HG03521 (cell line): ENCODE results near the gene SCAP.
"Not testable (repeated sequence)": the region's sequence is repeated elsewhere in the genome, so short reads cannot be mapped to it uniquely, and the experiment has no call there.

ENCODE experiments used
- ATAC-seq: cut with Tn5 transposase; IDR thresholded peaks from one replicate; pipeline ENCODE4 v1.9.1; 2021; ENCODE audit warnings: mild to moderate bottlenecking, moderate library complexity; ENCODE audit not compliant: unreplicated experiment

SCAP gene

DNA sequence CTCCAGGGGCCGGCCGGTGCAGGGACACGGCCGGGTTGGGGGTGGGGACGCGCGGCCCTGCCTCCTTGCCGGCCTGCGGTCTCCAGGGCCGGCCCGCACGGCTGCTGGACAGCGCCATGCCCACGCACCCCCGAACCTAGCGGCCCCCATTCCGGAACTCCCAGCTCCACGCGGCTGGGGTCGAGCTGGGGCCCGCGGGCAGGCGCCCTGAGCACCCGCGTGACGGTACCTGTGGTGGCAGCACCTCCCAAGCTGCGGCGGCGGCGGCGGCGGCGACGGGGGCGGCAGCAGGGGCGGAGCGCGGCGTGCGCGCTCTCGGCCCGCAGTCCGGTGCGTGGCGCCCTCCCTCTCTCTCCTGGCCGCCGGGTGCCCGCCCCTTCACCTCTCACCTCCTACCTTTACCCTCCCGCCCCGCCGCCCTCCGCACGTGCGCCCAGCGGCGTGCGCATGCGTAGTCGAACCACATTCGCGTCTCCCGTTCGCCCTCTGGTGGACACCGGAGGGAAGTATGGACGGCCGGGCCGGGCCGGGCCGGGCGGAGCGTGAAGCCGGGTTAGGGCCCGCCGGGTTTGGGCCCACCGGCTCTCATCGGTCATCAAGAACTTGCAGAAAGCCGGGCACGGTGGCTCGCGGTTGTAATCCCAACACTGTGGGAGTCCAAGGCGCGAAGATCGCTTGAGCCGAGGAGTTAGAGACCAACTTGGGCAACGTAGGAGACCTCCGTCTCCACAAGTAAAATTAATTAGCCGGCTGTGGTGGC, at the start of gene SCAP:
TSS of gene SCAP (minus strand) at position 372 of the 760 bp plus-strand sequence. CDS start 32,948 bp downstream, outside the sequence.
- ATAC-seq = peak; percentile 93

DNA sequence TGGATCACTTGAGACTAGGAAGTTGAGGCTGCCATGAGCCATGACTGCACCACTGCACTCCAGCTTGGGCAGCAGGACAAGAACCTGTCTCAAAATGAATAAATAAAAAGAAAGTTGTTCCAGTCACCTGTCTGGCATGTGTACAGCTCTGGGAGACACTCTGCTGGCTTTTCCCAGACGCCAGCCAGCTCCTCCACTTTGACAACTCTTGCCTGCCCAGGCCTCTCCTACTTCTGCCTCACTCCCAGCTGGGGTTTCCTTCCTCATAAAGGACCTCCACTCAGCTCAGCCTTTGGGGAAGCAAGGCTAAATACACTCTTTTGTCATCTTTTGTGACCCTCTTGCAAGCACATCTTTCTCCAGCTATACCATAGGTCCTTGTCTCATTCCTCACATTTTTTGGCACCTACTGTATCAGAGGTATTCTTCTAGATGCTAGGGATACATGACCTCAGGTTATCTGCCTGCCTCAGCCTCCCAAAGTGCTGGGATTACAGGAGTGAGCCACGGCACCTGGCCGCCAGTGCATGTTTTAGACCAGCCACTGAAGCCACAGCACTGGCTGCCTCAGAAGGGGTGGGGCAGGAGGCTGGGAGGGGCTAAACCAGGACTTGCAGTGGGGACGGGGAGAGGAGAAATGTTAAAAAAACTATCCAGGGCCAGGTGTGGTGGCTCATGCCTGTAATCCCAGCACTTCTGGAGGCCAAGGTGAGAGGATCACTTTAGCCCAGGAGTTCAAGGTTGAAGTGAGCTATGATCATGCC, 47.8 kb upstream of the SCAP start:
- ATAC-seq = no peak

DNA sequence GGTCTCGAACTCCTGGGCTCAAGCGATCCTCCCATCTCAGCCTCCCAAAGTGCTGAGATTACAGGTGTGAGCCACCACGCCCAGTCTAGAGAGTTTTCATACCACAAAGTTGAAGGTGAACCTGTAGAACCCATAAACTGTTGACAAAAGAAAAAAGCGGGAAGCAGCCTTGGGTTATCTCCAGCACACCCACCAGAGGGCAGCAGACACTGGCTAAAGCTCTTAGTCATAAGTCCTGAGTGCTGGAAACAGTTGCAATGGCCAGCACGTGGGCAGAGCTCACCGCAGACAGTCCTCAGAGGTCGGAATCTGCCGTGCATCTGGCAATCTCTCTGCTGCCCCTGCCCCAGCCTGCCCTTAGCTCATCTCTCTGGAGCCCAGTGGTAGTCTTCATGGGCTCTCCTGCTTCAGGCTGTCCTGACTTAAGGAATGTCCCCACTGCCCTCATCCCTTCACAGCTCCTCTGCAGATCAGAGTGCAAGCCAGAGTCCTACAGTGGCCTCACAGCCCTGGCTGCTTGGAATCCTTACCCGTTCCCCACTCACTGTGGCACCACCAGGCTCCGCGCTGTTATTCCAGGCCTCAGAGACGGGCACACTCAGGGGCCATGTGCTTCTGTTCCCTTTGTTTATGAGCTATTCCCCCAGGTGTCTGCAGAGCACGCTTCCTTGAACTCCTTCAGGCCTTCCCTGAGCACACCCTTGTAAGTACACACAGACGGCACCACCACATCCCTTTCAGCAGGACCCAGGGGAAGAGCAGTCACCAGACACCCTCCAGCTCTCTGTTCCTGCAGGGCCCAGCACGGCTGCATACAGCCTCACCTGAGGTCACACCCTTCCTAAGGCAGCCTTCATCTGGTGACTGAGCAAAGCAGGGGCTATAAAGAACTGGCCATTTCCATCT, 46.6 kb upstream of the SCAP start:
- ATAC-seq = no peak

DNA sequence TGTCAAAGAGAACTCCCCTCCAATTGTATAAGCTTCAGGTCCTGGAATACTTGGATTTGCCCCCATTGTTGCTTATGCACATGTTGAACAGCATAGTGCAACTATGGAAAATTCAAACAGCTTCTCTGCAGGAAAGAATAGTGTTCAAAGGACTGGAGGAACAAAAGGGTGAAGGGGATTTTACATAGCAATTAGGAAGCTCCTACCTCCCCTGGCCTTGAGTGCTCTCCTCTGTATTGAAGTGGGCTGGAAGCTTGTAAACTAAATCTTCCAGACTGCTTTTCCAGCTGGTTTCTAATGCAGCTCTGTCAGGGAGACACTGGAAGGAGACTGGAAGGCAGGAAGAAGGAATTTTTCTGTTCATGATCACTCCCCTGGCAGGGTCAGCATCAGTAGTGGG, 45.0 kb upstream of the SCAP start:
- ATAC-seq = no peak

DNA sequence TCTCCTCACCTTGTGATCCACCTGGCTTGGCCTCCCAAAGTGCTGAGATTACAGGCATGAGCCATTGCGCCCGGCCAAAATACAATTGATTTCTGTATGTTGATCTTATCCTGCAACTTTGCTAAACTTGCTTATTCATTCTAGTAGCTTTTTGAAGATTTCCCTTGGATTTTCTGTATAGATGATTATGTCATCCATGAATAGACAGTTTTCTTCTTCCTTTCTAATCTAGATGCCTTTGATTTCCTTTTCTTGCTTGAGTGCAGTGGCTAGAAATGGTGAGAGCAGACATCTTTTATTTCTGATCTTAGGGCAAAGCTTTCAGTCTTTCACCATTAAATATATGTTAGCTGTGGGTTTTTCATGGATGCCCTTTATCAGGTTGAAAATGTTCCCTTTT, 42.2 kb upstream of the SCAP start:
- no peak for ATAC-seq

DNA sequence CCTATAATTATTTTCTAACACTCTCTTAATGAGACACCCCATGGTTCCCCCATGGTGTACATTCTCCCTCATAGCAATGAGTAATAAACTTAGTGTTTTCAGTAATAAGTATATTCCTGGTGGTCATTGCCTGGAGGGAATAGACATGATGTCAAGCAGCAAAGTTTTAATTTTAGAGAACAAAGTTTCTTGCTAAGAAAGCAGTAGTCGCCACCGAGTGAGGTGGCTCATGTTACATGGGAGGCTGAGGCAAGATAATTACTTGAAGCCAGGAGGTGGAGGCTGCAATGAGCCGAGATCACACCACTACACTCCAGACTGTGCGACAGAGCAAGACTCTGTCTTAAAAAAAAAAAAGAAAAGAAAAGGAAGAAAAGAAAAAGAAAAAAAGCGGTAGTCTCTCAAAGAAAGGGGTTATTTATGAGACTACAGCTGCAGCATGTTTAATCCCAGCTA, 40.2 kb upstream of the SCAP start:
- ATAC-seq = no peak

DNA sequence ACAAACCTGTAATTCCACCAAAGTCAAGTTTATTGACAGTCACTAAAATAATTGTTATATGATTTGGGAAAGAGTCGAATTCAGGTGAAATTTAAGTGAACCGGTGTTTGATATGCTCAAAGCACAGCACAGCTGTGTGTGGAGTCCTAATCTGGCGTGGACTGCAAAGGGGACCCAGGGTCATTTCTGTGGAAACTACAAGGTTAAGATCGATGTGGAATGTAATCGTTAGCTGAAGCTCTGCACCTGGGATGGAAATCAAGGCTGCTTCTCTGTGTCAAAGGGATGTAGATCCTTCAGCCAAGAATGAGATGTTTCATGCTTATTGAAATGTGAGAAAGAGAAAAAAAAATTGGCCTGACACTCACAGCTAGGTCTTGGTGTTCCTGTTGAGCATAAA, 39.4 kb upstream of the SCAP start:
- no peak for ATAC-seq

DNA sequence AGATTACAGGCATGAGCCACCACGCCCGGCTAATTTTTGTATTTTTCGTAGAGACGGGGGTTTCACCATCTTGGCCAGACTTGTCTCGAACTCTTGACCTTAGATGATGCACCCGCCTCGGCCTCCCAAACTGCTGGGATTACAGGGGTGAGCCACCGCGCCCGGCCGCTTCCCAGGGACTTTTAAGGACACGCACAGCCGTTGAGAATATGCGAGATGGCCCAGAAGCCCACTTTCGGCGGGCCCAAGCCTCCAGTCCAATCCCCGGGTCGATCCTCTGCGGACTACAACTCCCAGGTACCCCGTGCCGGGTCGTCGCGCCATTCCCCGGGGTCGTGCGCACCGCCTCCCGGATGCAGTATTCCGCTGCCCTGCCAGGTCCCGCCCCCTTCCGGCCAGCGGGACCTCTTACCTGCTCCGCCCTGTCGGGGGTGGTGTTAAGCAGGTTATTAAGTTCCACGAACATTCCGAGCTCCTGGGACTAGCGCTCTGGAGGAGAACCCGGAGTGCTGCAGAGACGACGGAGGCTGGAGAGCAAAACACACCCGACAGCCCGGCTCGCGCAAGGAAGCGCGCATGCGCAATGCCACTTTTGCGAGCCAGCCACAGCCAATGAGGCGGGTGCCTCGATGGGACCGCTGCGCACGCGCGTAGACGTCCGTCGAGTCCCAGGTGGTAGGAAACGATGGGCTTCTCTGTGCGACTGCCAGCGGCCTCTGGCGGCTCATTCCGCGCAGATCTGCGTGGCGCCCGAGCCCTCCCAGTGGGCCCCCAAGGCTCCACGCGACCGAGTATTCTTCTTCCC, 37.6 kb upstream of the SCAP start, which contains the start of gene ELP6:
TSS of gene ELP6 (minus strand) at position 588 of the 805 bp plus-strand sequence. CDS start at position 466, 122 bp downstream.
- peak; percentile 90 for ATAC-seq

DNA sequence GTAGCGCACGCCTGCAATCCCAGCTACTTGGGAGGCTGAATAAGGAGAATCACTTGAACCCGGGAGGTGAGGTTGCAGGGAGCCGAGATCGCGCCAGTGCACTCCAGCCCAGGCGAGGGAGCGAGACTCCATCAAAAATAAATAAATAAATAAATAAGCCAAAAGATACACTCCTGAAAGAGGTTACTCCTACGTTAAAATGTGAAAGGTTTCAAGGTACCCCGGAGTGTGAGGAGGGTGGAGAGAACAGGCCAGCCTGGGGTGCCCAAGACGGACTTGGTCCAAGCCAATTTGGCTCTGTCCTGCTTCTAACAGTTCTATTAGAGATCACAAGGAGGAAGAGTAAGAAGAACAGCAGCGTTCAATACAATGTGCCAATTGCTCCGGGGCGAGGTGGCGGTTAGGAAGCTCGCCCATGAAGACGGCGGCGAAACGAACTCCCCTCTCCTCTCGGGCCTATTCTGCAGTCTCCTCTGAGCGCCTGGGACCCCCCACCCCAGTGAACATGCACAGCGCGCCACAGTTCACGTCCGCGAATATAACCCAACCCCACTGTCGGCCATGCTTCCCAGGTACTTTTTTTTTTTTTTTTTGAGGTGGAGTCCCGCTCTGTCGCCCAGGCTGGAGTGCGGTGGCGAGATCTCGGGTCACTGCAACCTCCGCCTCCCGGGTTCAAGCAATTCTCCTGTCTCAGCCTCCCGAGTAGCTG, 36.8 kb upstream of the SCAP start:
- no peak for ATAC-seq

DNA sequence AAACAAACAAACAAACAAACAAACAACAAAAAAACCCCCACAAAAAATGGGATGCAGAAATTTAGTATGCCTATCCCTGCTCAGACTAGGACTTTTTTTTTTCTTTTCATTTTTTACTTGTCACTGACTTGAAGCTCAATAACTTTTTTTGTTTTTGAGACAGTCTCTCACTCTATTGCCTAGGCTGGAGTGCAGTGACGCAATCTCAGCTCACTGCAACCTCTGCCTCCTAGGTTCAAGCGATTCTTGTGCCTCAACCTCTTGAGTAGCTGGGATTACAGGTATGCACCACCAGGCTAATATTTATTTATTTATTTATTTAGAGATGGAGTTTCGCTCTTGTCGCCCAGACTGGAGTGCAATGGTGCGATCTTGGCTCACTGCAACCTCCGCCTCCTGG, 29.5 kb upstream of the SCAP start:
- not testable (repeated sequence) for ATAC-seq

DNA sequence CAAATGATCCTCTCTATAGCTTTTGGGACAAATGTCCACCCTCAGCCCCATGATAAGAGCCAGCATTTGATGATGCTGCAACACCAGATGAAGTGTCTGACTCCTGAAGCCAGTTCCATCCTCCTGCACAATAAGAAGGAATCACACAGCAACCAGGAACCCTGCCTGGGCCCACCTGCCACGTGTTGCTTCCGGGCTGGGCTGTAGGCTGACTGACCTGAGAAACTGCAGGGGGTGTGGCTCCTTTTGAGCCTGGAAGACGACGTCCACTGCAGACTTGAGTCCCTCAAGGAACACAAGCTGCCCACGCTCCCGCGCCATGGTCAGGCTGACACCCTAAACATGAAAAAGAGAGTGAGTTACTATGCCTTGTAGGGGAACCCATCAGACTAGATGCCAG, 28.4 kb upstream of the SCAP start:
- ATAC-seq = no peak

DNA sequence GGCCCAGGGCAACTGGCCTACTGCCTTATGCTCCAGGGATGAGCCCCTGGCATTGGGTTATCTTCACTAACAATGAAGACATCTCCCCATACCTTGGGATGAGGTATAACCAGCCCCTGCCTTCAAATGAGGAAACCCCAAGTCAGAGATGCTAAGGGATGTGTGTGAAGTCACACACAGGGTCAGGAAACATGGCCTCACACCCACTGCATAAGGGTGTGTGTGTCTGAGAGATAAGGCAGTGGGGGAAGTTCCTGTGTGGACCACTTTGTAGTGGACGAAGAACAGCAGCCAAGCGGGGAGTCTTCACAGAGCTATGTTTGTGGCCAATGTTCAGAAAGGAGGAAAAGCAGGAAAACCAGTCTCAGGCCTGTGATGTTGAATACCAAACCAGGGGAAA, 27.3 kb upstream of the SCAP start:
- no peak for ATAC-seq

DNA sequence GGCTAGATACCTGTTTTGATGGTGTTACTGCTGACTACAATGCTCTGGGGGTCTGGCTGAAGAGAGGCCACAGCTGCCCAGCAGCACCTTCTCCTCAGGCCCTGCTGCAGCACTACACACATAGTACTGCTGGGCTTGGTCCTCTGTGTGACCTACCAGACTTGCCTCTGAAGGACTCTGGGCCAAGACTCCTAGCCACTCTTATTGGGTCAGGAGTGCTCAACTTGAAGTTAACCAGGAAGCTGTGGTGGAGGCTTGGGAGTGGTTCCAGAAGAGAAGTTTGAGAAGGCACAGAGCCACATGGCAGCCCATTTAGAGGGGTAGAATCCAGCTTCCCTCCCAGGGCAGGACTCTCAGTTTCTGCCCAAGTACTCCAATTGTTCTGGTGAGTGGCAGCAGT, 21.2 kb upstream of the SCAP start:
- ATAC-seq = no peak

DNA sequence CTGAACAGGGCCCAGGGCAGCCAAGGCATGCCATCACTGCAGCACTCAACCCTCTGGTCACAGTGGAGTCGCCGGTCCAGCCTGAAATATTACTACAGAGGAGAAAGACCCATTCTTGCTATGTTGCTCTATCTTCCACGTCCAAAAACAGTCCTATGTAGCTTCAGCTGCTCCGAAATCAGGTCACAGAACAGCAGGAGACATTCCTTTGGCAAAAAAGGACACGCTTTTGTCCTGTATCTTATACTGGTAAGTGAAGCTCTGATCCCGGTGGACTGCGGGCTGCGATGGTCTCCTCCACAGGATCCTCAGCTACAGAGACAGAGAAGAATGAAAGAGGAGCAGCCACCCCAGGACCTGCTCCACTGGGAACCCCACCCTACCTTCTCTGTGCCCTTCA, 20.1 kb upstream of the SCAP start:
- ATAC-seq = no peak

DNA sequence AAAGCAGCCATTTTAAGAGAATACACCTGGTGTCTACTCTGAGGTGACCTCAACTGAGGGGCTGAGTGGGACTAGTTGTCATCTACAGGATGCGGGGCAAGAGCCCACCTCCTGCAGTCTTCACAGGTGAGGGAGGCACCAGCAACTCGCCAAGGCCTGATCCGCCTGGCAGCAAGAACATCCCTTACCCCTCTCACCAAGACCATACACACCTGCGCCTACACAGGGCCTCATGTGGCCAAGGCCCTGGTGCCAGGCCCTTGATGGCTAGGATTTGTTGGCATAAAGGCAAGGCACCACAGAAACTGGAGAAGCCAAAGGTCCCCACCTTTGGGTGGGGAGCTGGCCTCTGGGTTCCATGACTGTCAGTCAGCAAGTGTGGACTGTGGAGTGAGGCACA, 19.4 kb upstream of the SCAP start:
- no peak for ATAC-seq

DNA sequence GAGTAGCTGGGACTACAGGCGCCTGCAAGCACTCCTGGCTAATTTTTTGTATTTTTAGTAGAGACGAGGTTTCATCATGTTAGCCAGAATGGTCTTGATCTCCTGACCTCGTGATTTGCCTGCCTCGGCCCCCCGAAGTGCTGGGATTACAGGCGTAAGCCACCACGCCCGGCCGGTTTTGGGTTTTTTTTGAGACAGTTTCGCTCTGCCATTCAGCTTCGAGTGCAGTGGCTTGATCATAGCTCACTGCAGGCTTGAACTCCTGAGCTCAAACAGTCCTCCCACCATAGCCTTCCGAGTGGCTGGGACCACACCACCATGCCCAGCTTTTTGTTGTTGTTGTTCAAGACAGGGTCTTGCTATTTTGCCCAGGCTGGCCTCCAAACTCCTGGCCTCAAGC, 16.0 kb upstream of the SCAP start:
- no peak for ATAC-seq

DNA sequence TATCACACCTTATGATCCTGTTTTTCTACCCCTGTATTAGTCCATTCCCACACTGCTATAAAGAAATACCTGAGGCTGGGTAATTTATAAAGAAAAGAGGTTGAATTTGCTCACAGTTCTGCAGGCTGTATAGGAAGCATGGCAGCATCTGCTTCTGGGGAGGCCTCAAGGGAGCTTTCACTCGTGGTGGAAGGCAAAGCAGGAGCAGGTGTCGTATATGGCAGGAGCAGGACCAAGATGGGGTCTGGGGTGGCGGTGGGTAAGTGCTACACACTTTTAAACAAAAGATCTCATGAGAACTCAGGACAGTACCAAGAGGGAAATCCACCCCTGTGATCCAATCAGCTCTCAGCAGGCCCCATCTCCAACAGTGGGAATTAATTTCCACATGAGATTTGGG, 15.4 kb upstream of the SCAP start:
- no peak for ATAC-seq

DNA sequence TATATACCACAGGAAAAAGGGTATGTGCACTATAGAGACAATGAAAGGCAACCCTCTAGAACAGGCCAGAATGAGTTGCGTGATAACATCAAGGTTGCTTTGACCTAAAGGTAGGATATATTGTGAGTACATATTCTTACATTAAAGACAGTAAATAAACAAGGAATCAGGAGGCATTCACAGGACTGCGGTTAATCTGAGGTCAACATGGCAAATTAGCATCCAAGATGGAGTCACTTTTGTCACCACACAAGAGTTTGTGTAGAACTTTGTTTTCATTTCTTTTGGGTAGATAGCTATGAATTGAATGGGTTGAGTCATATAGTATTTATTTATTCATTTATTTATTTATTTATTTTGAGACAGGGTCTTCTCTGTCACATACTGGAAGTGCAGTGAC, 11.5 kb upstream of the SCAP start:
- no peak for ATAC-seq

DNA sequence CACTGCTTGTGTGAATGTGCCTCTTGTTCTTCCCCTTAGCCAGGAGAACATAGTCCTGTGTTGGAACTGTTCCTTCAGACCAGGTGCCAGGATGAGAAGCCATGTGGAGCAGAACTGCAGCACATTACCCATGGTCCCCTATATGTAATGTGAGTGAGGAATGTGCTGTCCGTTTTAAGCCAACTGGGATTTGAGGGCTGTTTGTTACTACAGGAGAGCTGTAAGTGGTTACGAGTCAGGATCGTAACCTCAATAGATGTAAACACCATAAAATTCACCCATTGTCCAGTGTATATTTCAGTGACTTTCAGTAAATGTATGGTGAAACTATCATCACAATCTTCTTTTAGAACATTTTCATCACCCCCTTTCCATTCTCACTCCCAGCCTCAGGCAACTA, 10.1 kb upstream of the SCAP start:
- ATAC-seq = no peak

DNA sequence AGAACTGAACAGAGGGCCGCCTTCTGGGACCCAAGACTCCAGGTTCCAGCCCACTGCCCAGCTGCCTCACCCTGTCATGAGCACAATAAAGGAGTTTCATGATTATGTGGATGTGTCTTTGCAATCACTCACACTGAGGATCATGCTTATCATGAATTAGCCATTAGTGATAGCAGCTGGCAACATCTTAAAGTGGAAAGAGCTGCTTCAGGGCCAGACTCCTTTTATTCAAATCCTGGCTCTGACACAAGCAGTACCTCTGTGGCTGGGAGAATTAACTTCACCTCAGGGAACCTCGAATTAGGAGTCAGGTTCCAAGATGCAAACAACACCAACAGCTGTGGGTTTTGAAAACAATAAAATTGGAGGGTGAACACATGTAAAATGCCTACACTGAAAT, 6.6 kb upstream of the SCAP start:
- ATAC-seq = no peak
